HG03196 (cell line): ENCODE results near the gene NLRP9.
A peak's percentile ranks its signal among the peaks of the same experiment; 100 is the strongest.

Experiments
- ATAC-seq: cut with Tn5 transposase; IDR thresholded peaks from one replicate; pipeline ENCODE4 v1.9.1; 2021; ENCODE audit not compliant: unreplicated experiment

The NLRP9 gene

GRCh38 chr19:55689411-55690108, 48.6 kb downstream of the NLRP9 start:
- ATAC-seq = no peak

- no peak for ATAC-seq
Measured at GRCh38 chr19:55688422-55689218, 49.6 kb downstream of the NLRP9 start.

- ATAC-seq = no peak
Measured at GRCh38 chr19:55687281-55688201, 50.7 kb downstream of the NLRP9 start.

DNA sequence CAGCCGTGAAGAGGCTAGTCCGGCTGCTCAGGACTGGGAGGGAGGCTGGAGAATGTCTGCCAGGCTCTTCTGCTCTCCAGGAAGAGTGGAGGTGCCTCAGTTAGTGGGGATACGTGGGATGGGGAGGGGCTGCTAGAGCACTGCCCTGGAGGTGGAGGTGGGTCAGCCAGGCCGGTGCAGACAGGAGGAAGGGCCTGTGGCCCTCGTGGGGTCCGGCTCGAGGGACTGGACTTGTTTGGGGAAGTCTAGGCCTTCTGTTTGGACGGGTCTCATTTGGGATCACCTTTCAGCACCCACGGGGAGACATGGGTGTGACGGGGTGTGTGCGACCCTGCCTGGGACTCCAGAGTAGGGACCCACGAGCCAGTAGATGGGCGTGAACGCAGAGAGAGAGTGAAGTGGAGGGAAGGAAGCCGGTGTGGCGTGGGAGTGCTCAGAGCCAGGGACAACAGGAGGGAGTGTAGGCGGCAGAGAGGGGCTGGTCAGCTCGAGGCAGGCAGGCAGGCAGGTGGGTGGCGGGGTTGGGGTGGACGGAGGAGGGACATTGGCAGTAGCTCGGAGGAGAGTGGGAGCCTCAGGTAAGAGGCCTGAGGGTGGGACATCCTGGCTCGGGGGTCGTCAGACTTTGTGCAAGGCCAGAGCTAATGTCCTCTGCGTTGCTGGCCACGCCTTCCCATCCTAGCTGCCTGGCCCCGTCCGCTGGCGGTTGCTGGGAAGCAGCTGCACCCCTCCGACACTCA, 51.7 kb downstream of the NLRP9 start:
- no peak for ATAC-seq

- ATAC-seq = no peak
Measured at GRCh38 chr19:55685776-55686175, 52.4 kb downstream of the NLRP9 start.

DNA sequence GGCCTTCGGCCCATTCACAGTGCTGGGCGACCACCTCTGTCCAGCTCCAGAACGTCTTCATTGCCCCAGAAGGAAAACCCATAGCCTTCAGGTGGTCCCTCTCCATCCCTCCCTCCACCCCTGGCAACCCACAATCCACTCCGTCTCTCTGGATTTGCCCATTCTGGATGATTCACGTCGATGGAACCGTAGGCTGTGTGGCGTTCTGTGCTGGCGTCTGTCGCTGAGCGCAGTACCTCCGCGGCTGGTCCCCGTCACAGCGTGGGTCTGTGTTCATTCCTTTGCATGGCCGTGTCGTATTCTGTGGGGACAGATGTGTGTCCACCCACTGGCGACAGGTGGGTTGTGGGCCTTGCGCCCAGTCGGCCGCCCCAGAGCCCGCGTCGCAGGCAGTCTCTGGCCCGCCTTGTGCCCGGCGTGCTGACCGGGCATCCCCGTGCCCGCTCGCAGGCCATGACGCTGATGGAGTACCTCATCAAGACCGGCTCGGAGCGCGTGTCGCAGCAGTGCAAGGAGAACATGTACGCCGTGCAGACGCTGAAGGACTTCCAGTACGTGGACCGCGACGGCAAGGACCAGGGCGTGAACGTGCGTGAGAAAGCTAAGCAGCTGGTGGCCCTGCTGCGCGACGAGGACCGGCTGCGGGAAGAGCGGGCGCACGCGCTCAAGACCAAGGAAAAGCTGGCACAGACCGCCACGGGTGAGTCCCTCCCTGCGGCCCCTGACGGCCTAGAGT, 53.1 kb downstream of the NLRP9 start:
- no peak for ATAC-seq

DNA sequence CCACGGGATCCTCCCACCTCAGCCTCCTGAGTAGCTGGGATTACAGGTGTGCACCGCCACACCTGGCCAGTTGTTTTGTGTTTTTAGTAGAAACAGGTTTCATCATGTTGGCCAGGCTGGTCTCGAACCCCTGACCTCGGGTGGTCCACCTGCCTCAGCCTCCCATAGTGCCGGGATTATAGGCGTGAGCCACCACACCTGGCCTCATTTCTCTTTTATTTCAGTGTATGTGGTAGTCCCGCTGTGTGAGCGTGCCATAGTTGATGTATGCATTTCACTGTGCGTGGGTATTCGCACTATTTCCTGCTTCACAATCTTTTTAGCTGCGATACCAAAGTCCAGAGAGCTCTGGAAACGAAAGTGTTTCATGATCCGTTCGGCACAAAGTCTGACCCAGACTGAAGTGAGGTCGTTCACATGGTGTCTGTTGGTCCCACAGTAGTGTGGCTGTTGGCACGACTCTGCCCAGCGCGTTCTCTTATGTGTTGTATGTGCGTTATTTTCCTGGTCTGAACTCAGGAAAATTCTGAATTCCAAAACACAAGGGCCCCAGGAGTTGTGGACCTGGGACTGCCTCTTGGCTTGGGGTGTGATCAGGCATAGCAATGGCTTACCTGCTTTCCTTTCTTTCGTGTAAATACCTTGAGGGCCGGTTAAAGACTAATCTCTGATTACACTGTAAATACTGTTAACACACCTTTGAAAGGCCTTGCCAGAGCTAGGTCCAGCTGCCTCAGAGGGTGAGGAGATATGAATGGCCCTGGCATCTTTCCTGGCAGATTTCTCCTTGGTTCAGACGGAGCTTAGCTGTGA, 54.5 kb downstream of the NLRP9 start:
- no peak for ATAC-seq

- ATAC-seq = no peak
Measured at GRCh38 chr19:55681131-55682092, 56.8 kb downstream of the NLRP9 start.

DNA sequence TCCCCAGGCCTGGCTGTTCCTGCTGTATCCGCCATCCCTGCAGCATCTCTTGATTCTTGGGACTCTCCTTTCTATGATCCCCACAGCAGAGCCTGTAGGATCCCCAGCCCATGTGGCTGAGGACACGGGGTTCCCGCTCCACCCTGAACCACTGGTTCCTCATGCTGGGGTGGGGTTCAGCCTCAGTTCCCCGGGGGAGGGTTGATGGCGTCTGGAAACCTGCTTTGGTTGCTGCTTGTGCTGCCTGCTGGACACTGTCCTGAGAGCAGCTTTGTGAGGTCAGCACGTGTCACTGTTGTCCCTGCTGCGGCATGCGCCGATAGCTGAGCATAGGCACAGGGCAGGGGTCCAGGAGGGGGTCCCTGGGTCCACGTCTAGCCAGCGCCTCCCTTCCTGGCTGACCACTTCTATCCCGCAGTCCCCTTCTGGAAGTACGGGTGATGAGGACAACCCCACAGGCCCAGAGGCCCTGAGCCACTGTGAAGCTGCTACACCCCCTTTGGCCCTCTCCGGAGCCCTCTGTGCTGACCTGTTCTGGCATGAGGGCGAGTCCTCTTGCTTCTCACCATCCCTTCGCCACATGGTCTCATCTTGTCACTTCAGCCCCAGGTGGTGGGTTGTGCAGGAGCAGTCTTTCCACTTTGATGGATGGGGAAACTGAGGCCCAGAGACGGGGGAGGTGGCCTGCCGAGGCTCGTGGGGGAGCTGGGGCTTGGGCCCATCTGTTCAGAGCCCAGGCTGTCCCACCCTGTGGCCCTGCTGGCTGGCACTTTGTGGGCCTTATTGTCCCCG, 57.7 kb downstream of the NLRP9 start:
- ATAC-seq = no peak

DNA sequence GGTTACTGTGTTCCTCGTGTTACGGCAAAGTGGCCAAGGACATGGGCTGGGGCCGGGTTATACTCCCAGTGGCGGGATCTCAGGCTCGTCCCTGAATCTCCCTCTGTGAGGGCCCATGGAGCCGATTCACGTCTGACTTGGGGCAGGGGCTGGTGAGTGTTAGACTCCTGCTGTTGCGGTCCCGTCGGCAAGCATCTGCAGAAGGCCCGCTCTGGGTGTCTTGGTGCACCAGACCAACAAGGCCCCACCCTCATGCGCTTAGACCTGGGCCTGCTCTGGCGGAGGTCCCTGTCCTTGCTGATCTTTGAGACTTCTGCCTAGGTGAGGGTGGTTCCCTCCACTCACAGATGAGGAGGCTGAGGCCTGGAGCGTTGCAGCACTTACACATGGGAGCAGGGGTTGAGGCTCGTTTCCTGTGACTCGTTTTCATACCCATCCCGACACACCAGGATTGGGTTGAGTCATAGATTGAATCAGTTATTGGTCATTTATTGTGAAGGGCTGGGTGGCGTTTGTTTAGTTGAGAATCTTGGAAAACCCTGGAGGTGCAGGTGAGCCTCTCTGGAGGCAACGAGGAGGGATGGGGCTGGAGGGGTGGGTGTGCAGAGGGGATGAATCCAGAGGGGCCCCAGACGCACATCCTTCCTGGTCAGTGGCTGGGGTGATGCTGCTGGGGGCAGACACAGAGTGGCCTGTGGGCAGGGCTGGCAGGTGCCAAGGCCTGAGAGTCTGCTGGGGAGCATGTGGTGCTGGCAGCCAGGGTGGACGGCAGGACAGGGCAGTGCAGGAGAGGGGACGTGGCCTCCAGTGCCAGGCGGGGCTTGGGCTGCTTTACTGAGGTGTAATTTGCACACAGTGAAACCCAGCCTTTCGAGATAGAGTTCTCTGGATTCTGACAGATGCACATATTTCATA, 58.6 kb downstream of the NLRP9 start:
- no peak for ATAC-seq

DNA sequence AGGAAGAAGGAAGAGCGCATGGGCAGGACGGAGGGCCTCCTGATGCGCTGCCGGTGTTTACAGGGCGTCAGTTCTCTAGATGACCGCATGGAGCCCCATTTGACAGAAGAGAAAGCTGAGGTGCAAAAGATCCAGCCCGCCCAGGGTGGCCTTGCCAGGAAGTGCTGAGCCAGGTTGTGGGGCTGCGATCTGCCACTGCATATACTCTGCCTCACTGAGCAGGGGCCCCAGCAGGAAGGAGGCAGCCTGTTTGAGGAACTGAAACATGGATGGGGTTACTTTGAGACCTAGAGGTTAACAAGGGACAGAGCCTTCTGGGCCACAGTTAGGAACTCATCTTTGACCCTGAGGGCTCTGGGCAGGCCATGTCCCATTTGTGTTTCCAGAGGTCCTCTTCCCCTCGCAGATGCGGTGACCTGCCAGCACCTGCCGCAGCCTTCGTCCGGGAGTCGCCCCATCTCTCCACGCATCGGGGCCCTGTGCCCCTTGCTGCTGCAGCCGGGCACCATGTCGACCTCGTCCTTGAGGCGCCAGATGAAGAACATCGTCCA, 60.0 kb downstream of the NLRP9 start:
- peak; percentile 61 for ATAC-seq

DNA sequence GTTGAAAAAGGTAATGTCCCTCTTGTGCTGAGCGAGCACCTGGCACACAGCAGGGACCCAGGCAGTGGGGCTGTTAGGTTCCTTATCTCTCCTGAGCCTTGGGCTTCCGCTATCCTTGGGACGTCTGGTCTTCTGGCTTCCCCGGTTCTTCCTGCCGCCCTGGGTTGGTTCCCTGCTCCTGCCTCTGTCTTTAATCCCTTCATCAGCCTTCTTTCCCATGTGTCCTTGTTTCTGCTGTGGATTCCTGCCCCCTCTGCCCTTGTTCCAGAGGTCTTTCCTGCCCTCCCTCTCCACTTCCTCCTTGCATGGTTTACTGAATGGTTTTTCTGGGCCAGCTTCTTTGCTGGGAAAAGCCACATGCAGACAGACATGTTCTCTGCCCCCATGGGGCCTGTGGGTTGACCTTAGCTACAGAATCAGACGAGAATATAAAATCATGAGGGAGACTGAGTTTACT, 60.6 kb downstream of the NLRP9 start:
- ATAC-seq = no peak

GRCh38 chr19:55676889-55677505, 61.2 kb downstream of the NLRP9 start:
- no peak for ATAC-seq

GRCh38 chr19:55676383-55676782, 61.8 kb downstream of the NLRP9 start:
- no peak for ATAC-seq

GRCh38 chr19:55675661-55676354, 62.4 kb downstream of the NLRP9 start:
- no peak for ATAC-seq
